CD14-positive monocyte (primary cell): ENCODE data around the gene CSTF3. TPM values are rescaled to one million over a fixed set of nuclear protein-coding genes. Genes with fewer than 3 reads are reported as not detected.
A peak's percentile ranks its signal among the peaks of the same experiment; 100 is the strongest.
"Not testable (repeated sequence)": the region's sequence is repeated elsewhere in the genome, so short reads cannot be mapped to it uniquely, and the experiment has no call there.

ENCODE experiments used
- DNase-seq, 3 donors: peaks; one replicate each; pipeline ENCODE4 v3.0.0-alpha.2; 2011 to 2022
- H2AFZ ChIP-seq: 2 replicates; pipeline ENCODE4 v1.6.0; 2012; ENCODE audit warnings: mild to moderate bottlenecking, low read depth, low read length, inconsistent platforms; ENCODE audit not compliant: insufficient read depth, poor library complexity, severe bottlenecking
- H3K27ac ChIP-seq, 2 donors: 1 replicate in 1 of 2; 2 replicates in 1 of 2; pipeline ENCODE4 v1.5.1; 2012 to 2013; ENCODE audit warnings: low read length in 2 of 2, control low read depth in 1 of 2, inconsistent platforms in 1 of 2, low read depth in 1 of 2, mild to moderate bottlenecking in 1 of 2
- H3K27me3 ChIP-seq, 2 donors: one replicate each; pipeline versions ENCODE4 v1.6.0 to v1.6.1; 2011 to 2013; ENCODE audit warnings: low read length in 2 of 2; ENCODE audit not compliant: control insufficient read depth in 2 of 2, insufficient read depth in 2 of 2
- H3K36me3 ChIP-seq, 2 donors: replicated peaks in 1 of 2; 1 replicate in 1 of 2; 2 replicates in 1 of 2; pipeline versions ENCODE4 v1.5.1 to v1.6.1; 2012 to 2013; ENCODE audit warnings: low read length in 2 of 2, control low read depth in 1 of 2, inconsistent platforms in 1 of 2, mild to moderate bottlenecking in 1 of 2; ENCODE audit not compliant: insufficient read depth in 2 of 2, control insufficient read depth in 1 of 2
- H3K4me1 ChIP-seq, 2 donors: 1 replicate in 1 of 2; 2 replicates in 1 of 2; pipeline versions ENCODE4 v1.5.1 to v1.6.1; 2012 to 2013; ENCODE audit warnings: low read length in 2 of 2, control low read depth in 1 of 2, inconsistent platforms in 1 of 2, mild to moderate bottlenecking in 1 of 2, moderate library complexity in 1 of 2; ENCODE audit not compliant: insufficient read depth in 2 of 2, control insufficient read depth in 1 of 2
- H3K4me2 ChIP-seq: replicated peaks from 2 replicates; pipeline ENCODE3; 2012; ENCODE audit warnings: low read length, moderate library complexity, mild to moderate bottlenecking; ENCODE audit not compliant: poor library complexity, severe bottlenecking; ENCODE audit errors: extremely low read depth
- H3K4me3 ChIP-seq, 3 experiments: fragments of 200-600 bp in 1 of 3; sonication (generic) in 1 of 3; replicated peaks in 1 of 3; 1 replicate in 2 of 3; 2 replicates in 1 of 3; pipeline ENCODE4 v1.5.1; 2011 to 2013; ENCODE audit warnings: low read length in 3 of 3, mild to moderate bottlenecking in 3 of 3, control low read depth in 2 of 3, low read depth in 2 of 3, inconsistent platforms in 1 of 3, moderate library complexity in 1 of 3
- H3K79me2 ChIP-seq: 2 replicates; pipeline ENCODE4 v1.6.0; 2012; ENCODE audit warnings: mild to moderate bottlenecking, control low read depth, inconsistent platforms, low read length, moderate library complexity; ENCODE audit not compliant: insufficient read depth
- H3K9ac ChIP-seq: 2 replicates; pipeline ENCODE4 v1.6.0; 2017; ENCODE audit warnings: low read length, mild to moderate bottlenecking; ENCODE audit not compliant: insufficient read depth, poor library complexity, severe bottlenecking
- H3K9me3 ChIP-seq, 2 donors: replicated peaks in 1 of 2; 1 replicate in 1 of 2; 2 replicates in 1 of 2; pipeline versions ENCODE4 v1.5.1 to v1.6.1; 2012 to 2013; ENCODE audit warnings: low read length in 2 of 2, control low read depth in 1 of 2; ENCODE audit not compliant: control insufficient read depth in 1 of 2, insufficient read depth in 1 of 2
- H4K20me1 ChIP-seq: 2 replicates; pipeline ENCODE4 v1.6.0; 2012; ENCODE audit warnings: mild to moderate bottlenecking, low read length, control low read depth, moderate library complexity; ENCODE audit not compliant: insufficient read depth
- H3K27ac Mint-ChIP-seq, 7 donors: one replicate each; pipeline ENCODE4 v1.8.0; 2020; ENCODE audit warnings: mild to moderate bottlenecking in 7 of 7, mixed read lengths in 7 of 7, moderate library complexity in 6 of 7, inconsistent platforms in 2 of 7
- H3K27me3 Mint-ChIP-seq, 3 donors: one replicate each; pipeline ENCODE4 v1.8.0; 2021 to 2022; ENCODE audit warnings: low read depth in 3 of 3, mild to moderate bottlenecking in 3 of 3, mixed read lengths in 3 of 3, moderate library complexity in 3 of 3, inconsistent platforms in 1 of 3
- H3K36me3 Mint-ChIP-seq, 2 donors: one replicate each; pipeline ENCODE4 v1.8.0; 2020; ENCODE audit warnings: mixed read lengths in 2 of 2, inconsistent platforms in 1 of 2, mild to moderate bottlenecking in 1 of 2
- H3K4me1 Mint-ChIP-seq: one replicate; pipeline ENCODE4 v1.8.0; 2020; ENCODE audit warnings: mild to moderate bottlenecking, mixed read lengths
- H3K4me3 Mint-ChIP-seq, 2 donors: one replicate each; pipeline ENCODE4 v1.8.0; 2020; ENCODE audit warnings: mild to moderate bottlenecking in 2 of 2, mixed read lengths in 2 of 2, moderate library complexity in 1 of 2
- H3K9me3 Mint-ChIP-seq, 7 donors: one replicate each; pipeline ENCODE4 v1.8.0; 2020 to 2022; ENCODE audit warnings: mixed read lengths in 7 of 7, mild to moderate bottlenecking in 6 of 7, moderate library complexity in 6 of 7, inconsistent platforms in 2 of 7
- CTCF ChIP-seq: fragments of 200-600 bp; IDR thresholded peaks from one replicate; pipeline ENCODE4 v1.8.0; 2022; ENCODE audit warnings: antibody characterized with exemption, mild to moderate bottlenecking
- WGBS: methylation state at CpG from one replicate; pipeline ENCODE4 v1.1.5; 2013; ENCODE audit warnings: missing lambda C conversion rate; ENCODE audit not compliant: insufficient coverage; 5-methylcytosine and 5-hydroxymethylcytosine counted together
- intact Hi-C, 2 donors: fragments of 100-400 bp; cut with micrococcal nuclease; formaldehyde crosslinking; loops; one replicate each; pipeline versions ENCODE4 v1.15.0 to v1.15.1; 2023
- polyA plus RNA-seq, 3 donors: library from polyadenylated mRNA; depleted of rRNA in 1 of 3; unstranded in 2 of 3; stranded (reverse) in 1 of 3; fragments of 300-500 nt in 2 of 3; fragments of >200 nt in 1 of 3; fragmentation: Illumina TruSeq in 2 of 3; gene quantifications; 1 replicate in 2 of 3; 2 replicates in 1 of 3; pipeline ENCODE4 v1.2.3, GENCODE V29; 2012 to 2021

The CSTF3 gene
- polyA plus RNA-seq, 3 donors: 6.9 to 12.1 (median 7.1) TPM

- Histone ChIP-seq H3K4me1 (no peaks in the 10 kb centered on the region), H3K27me3 (no peaks in the 10 kb centered on the region), H3K9me3 (no peaks in the 10 kb centered on the region), H2AFZ (no peak overlapping the region), H3K27ac (no peak overlapping the region), H3K4me3 (no peak overlapping the region), H3K4me2 (no peak overlapping the region), H4K20me1 (no peaks in the 10 kb centered on the region), H3K9ac (no peak overlapping the region), H3K79me2 (no peaks in the 10 kb centered on the region), H3K36me3 (peaks cover 3 to 10% of the 10 kb centered on the region in 2 donors)
- no peak for TF ChIP-seq CTCF
- no CpG with 5 or more reads among the region's 3 CpGs for WGBS
- intact Hi-C loops: no loop called here
- Mint-ChIP-seq H3K36me3 (peaks cover 10 to 16% of the 10 kb centered on the region in 2 donors), H3K4me3 (no peak overlapping the region), H3K4me1 (peaks cover 6% of the 10 kb centered on the region), H3K27me3 (no peaks in the 10 kb centered on the region), H3K27ac (no peak overlapping the region), H3K9me3 (no peaks in the 10 kb centered on the region)
- no peak for DNase-seq
These were observed 35.7 kb downstream of the CSTF3 start for GRCh38 chr11:33125611-33126010.

GRCh38 chr11:33125025-33125424, 36.3 kb downstream of the CSTF3 start:
- WGBS: 86% methylated on average over 1 of the region's 2 CpGs

GRCh38 chr11:33122696-33123095, 38.6 kb downstream of the CSTF3 start:
- H3K4me3 ChIP-seq, H2AFZ ChIP-seq, H3K4me2 ChIP-seq, H4K20me1 ChIP-seq, H3K27me3 Mint-ChIP-seq, H3K4me1 ChIP-seq, H3K9me3 ChIP-seq, DNase-seq, H3K4me1 Mint-ChIP-seq, H3K79me2 ChIP-seq, H3K27me3 ChIP-seq, H3K4me3 Mint-ChIP-seq, intact Hi-C loops, H3K27ac ChIP-seq, H3K36me3 Mint-ChIP-seq, H3K9me3 Mint-ChIP-seq, H3K9ac ChIP-seq: not testable (repeated sequence)
- H3K36me3 ChIP-seq: peaks cover 3 to 10% of the 10 kb centered on the region in 2 donors
- no CpG with 5 or more reads among the region's 1 CpG for WGBS
- peak overlapping the region in 1 of 7 donors; percentile 5 for H3K27ac Mint-ChIP-seq

More at GRCh38 chr11:33125025-33125424, 36.3 kb downstream of the CSTF3 start:
- Histone ChIP-seq H3K9me3 (no peaks in the 10 kb centered on the region), H3K9ac (no peak overlapping the region), H4K20me1 (no peaks in the 10 kb centered on the region), H3K4me1 (no peaks in the 10 kb centered on the region), H3K36me3 (peaks cover 3 to 10% of the 10 kb centered on the region in 2 donors), H3K27ac (no peak overlapping the region), H3K27me3 (no peaks in the 10 kb centered on the region), H3K4me2 (no peak overlapping the region), H3K4me3 (no peak overlapping the region), H3K79me2 (no peaks in the 10 kb centered on the region), H2AFZ (no peak overlapping the region)
- no peak for TF ChIP-seq CTCF
- Mint-ChIP-seq H3K27ac (no peak overlapping the region), H3K27me3 (no peaks in the 10 kb centered on the region), H3K4me3 (no peak overlapping the region), H3K36me3 (peaks cover 10 to 16% of the 10 kb centered on the region in 2 donors), H3K4me1 (peaks cover 6% of the 10 kb centered on the region), H3K9me3 (no peaks in the 10 kb centered on the region)
- intact Hi-C loops: no loop called here
- DNase-seq: no peak
